ENCODE measurements around the gene MAP2K5.
A peak's percentile ranks its signal among the peaks of the same experiment; 100 is the strongest.

The MAP2K5 gene

DNA sequence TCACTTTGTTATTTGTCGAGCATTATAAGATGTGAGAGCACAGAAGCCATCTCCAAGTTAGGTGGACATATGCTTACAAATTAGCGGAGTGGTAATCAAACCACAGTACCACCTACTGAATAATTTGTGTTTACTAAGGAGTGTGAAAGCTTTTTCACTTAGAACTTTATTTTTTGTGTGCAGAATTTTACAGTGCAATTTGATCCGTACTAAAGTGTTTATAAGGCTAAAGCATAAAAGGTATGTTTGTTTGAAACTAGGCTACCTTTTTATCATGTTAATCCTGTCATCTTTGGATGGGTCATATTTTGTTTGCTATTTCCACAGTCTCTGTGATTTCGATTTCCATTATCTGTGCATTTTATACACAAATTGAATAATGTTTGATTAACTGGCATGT, 37.5 kb downstream of the MAP2K5 start:
- Histone ChIP-seq H3K4me3 (ENCODE audit: low read depth, low read length) (no peak overlapping the region), H3K27ac (ENCODE audit: extremely low read depth, low read depth, low read length) (no peak overlapping the region), H3K4me1 (ENCODE audit: control insufficient read depth, insufficient read depth, low read length) (peaks cover 36% of the 10 kb centered on the region), H3K9me3 (ENCODE audit: control insufficient read depth, insufficient read depth, low read depth, low read length) (no peaks in the 10 kb centered on the region), H3K36me3 (ENCODE audit: control insufficient read depth in 2 of 2, insufficient read depth in 1 of 2, low read length in 2 of 2) (peaks cover 0 to 4% of the 10 kb centered on the region in 2 experiments; a peak in 1 of 3 replicates)
- POLR2A ChIA-PET, result no interaction called here
- CTCF ChIA-PET, result interaction anchor here (0.7 kb wide), 1 partner anchor 9 kb away, joined by 4 read pairs; no protein-coding TSS in a partner anchor
- TF ChIP-seq ZNF48 (tag by site-specific recombination; IDR thresholded peaks at IDR 0.05) (no peak), SP3 (tag by site-specific recombination; IDR thresholded peaks at IDR 0.05) (no peak), ZNF175 (tag by site-specific recombination; IDR thresholded peaks at IDR 0.05) (no peak), ZNF350 (tag by site-specific recombination; IDR thresholded peaks at IDR 0.05) (no peak), IKZF3 (tag by site-specific recombination; IDR thresholded peaks at IDR 0.05) (peak; percentile 31; the same call in 1 of the 2 replicates), ZNF391 (tag by site-specific recombination; IDR thresholded peaks at IDR 0.05; ENCODE audit: borderline replicate concordance, low read depth) (no peak), TRIM28 (IDR thresholded peaks at IDR 0.05; ENCODE audit: borderline replicate concordance, low read length) (no peak), KLF1 (tag by site-specific recombination; IDR thresholded peaks at IDR 0.05) (no peak), ZNF514 (tag by site-specific recombination; IDR thresholded peaks at IDR 0.05) (no peak), ZNF114 (tag by site-specific recombination; IDR thresholded peaks at IDR 0.05) (no peak), REPIN1 (tag by site-specific recombination; IDR thresholded peaks at IDR 0.05; ENCODE audit: low read depth) (no peak), GLI2 (tag by site-specific recombination; IDR thresholded peaks at IDR 0.05; ENCODE audit: borderline replicate concordance, low read depth) (no peak), ZNF561 (tag by site-specific recombination; IDR thresholded peaks at IDR 0.05; ENCODE audit: borderline replicate concordance) (no peak), ZNF311 (tag by site-specific recombination; IDR thresholded peaks at IDR 0.05; ENCODE audit: borderline replicate concordance) (no peak), ZBTB8A (tag by site-specific recombination; IDR thresholded peaks at IDR 0.05) (no peak), ZNF274 (IDR thresholded peaks at IDR 0.05; ENCODE audit: low read length) (no peak), ZNF274 (tag by site-specific recombination; IDR thresholded peaks at IDR 0.05; ENCODE audit: borderline replicate concordance) (no peak), TCF7L2 (IDR thresholded peaks at IDR 0.05; ENCODE audit: borderline replicate concordance, low read depth, low read length) (peak; percentile 48; the same call in 1 of the 2 replicates), SCRT2 (tag by site-specific recombination; IDR thresholded peaks at IDR 0.05) (no peak), ZNF660 (tag by site-specific recombination; IDR thresholded peaks at IDR 0.05) (no peak)
- TF ChIP-seq, protein P1, sequence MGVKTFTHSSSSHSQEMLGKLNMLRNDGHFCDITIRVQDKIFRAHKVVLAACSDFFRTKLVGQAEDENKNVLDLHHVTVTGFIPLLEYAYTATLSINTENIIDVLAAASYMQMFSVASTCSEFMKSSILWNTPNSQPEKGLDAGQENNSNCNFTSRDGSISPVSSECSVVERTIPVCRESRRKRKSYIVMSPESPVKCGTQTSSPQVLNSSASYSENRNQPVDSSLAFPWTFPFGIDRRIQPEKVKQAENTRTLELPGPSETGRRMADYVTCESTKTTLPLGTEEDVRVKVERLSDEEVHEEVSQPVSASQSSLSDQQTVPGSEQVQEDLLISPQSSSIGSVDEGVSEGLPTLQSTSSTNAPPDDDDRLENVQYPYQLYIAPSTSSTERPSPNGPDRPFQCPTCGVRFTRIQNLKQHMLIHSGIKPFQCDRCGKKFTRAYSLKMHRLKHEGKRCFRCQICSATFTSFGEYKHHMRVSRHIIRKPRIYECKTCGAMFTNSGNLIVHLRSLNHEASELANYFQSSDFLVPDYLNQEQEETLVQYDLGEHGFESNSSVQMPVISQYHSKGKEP (tag by site-specific recombination; IDR thresholded peaks at IDR 0.05), result peak; percentile 51; the same call in 1 of the 2 replicates
- TF ChIP-seq, protein P2, sequence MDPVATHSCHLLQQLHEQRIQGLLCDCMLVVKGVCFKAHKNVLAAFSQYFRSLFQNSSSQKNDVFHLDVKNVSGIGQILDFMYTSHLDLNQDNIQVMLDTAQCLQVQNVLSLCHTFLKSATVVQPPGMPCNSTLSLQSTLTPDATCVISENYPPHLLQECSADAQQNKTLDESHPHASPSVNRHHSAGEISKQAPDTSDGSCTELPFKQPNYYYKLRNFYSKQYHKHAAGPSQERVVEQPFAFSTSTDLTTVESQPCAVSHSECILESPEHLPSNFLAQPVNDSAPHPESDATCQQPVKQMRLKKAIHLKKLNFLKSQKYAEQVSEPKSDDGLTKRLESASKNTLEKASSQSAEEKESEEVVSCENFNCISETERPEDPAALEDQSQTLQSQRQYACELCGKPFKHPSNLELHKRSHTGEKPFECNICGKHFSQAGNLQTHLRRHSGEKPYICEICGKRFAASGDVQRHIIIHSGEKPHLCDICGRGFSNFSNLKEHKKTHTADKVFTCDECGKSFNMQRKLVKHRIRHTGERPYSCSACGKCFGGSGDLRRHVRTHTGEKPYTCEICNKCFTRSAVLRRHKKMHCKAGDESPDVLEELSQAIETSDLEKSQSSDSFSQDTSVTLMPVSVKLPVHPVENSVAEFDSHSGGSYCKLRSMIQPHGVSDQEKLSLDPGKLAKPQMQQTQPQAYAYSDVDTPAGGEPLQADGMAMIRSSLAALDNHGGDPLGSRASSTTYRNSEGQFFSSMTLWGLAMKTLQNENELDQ (tag by site-specific recombination; IDR thresholded peaks at IDR 0.05; ENCODE audit: low read depth), result no peak
- TF ChIP-seq, protein P3, sequence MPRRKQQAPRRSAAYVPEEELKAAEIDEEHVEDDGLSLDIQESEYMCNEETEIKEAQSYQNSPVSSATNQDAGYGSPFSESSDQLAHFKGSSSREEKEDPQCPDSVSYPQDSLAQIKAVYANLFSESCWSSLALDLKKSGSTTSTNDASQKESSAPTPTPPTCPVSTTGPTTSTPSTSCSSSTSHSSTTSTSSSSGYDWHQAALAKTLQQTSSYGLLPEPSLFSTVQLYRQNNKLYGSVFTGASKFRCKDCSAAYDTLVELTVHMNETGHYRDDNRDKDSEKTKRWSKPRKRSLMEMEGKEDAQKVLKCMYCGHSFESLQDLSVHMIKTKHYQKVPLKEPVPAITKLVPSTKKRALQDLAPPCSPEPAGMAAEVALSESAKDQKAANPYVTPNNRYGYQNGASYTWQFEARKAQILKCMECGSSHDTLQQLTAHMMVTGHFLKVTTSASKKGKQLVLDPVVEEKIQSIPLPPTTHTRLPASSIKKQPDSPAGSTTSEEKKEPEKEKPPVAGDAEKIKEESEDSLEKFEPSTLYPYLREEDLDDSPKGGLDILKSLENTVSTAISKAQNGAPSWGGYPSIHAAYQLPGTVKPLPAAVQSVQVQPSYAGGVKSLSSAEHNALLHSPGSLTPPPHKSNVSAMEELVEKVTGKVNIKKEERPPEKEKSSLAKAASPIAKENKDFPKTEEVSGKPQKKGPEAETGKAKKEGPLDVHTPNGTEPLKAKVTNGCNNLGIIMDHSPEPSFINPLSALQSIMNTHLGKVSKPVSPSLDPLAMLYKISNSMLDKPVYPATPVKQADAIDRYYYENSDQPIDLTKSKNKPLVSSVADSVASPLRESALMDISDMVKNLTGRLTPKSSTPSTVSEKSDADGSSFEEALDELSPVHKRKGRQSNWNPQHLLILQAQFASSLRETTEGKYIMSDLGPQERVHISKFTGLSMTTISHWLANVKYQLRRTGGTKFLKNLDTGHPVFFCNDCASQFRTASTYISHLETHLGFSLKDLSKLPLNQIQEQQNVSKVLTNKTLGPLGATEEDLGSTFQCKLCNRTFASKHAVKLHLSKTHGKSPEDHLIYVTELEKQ (tag by site-specific recombination; IDR thresholded peaks at IDR 0.05; ENCODE audit: borderline replicate concordance), result no peak
- TF ChIP-seq, protein P4, sequence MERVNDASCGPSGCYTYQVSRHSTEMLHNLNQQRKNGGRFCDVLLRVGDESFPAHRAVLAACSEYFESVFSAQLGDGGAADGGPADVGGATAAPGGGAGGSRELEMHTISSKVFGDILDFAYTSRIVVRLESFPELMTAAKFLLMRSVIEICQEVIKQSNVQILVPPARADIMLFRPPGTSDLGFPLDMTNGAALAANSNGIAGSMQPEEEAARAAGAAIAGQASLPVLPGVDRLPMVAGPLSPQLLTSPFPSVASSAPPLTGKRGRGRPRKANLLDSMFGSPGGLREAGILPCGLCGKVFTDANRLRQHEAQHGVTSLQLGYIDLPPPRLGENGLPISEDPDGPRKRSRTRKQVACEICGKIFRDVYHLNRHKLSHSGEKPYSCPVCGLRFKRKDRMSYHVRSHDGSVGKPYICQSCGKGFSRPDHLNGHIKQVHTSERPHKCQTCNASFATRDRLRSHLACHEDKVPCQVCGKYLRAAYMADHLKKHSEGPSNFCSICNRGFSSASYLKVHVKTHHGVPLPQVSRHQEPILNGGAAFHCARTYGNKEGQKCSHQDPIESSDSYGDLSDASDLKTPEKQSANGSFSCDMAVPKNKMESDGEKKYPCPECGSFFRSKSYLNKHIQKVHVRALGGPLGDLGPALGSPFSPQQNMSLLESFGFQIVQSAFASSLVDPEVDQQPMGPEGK (tag by site-specific recombination; IDR thresholded peaks at IDR 0.05), result no peak
- TF ChIP-seq, protein P5, sequence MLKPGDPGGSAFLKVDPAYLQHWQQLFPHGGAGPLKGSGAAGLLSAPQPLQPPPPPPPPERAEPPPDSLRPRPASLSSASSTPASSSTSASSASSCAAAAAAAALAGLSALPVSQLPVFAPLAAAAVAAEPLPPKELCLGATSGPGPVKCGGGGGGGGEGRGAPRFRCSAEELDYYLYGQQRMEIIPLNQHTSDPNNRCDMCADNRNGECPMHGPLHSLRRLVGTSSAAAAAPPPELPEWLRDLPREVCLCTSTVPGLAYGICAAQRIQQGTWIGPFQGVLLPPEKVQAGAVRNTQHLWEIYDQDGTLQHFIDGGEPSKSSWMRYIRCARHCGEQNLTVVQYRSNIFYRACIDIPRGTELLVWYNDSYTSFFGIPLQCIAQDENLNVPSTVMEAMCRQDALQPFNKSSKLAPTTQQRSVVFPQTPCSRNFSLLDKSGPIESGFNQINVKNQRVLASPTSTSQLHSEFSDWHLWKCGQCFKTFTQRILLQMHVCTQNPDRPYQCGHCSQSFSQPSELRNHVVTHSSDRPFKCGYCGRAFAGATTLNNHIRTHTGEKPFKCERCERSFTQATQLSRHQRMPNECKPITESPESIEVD (tag by site-specific recombination; IDR thresholded peaks at IDR 0.05), result peak; percentile 87
- TF ChIP-seq, protein P6, sequence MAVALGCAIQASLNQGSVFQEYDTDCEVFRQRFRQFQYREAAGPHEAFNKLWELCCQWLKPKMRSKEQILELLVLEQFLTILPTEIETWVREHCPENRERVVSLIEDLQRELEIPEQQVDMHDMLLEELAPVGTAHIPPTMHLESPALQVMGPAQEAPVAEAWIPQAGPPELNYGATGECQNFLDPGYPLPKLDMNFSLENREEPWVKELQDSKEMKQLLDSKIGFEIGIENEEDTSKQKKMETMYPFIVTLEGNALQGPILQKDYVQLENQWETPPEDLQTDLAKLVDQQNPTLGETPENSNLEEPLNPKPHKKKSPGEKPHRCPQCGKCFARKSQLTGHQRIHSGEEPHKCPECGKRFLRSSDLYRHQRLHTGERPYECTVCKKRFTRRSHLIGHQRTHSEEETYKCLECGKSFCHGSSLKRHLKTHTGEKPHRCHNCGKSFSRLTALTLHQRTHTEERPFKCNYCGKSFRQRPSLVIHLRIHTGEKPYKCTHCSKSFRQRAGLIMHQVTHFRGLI (tag by site-specific recombination; IDR thresholded peaks at IDR 0.05), result no peak
